HuH-7.5 (cell line): ENCODE data around the gene MAN1A2.
"Not testable (repeated sequence)": the region's sequence is repeated elsewhere in the genome, so short reads cannot be mapped to it uniquely, and the experiment has no call there.

Experiments used
- DNase-seq: peaks from one replicate; pipeline ENCODE4 v3.0.0; 2011; ENCODE audit warnings: low spot score

MAN1A2 gene

DNA sequence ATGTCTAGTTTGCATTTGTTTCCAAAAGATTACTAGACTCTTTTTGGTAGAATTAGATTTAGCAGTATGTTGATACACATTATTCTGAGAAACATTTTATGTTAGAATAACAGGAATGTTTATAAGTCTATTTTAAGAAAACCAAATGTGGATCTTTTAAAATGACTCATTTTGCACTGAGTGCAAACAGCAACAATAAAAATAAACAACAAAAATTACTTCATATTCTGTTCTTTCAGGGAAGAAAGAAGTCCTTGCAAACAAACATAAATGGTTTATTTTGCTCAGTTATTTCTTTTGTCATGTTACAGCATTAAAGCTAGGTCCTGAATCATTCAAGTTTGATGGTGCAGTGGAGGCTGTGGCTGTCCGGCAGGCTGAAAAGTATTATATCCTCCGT is 131.8 kb downstream of the MAN1A2 start:
- DNase-seq = no peak

DNA sequence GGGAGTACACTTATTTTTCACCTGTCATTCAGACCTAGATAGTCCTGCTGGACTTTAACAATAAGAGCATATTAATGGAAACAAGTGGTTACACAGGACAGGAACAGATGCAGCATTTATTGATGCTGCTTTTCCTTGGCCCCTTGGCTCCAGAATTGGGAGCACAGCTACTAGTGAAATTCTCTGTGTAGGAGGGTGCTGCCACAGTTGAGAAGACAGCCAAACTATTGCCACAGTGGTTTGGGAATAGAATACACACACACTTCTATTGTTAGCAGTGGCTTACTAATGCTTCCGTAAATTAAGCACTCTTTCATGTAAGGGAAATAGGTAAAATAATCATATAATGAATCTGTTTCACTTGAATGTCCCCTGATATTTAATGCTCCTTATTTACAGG is 133.3 kb downstream of the MAN1A2 start:
- DNase-seq = no peak

DNA sequence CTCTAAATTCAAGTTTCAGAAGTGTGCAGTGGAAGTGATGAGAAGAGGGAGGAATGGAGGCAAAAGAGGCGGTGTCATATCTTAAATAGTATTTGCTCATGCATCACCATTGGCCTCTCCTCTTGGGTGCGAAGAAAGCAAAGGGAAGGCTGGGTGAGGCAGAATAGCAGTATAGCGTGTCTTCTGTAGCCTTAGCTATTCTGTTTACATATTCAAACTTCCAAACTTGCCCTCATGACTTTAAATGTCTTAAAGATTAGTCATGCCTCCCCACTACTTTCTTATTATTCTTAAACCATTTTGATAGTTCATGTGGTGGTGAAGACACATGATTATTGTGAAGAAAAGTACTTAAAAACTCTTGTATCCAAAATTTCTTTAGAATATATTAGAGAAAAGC is 134.0 kb downstream of the MAN1A2 start:
- DNase-seq = no peak

DNA sequence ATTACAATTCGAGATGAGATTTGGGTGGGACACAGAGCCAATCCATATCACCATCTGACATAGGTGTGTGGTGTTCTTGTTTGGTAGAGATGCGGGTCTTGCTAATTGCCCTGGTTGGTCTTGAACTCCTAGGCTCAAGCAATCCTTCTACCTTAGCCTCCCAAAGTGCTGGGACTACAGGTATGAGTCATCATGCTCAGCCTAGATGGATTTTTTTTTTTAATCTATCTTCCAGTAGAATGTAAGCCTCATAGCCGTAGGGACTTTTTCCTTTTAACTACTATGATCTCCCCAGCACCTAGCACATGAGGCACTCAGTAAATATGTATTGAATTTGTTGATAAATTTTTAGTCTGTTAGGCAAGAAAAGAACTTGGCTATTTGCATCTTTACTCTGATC is 144.0 kb downstream of the MAN1A2 start:
- no peak for DNase-seq

DNA sequence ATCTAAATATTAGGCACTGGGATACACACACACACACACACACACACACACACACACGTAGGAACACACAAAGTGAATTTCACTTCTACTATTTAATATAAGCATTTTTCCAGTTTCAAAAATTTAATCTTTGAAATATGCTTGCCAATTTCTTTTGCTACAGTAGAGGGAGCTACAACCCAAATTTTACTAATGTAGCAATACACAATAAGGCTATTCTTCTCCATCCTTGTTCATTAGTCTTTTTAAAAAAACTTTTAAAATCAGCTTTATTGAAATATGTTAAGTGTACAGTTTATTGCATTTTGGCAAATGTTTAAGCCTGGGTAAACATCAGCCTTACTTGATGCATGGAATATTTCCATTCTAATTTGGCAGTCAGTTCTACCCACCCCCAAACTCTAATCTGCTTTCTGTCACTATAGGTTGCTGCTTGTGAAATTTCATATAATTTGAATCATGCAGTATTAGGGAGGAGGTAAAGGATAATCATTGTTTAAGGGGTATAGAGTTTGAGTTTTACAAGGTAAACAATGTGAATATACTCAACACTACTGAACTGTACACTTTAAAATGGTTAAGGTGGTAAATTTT is 145.6 kb downstream of the MAN1A2 start:
- no peak for DNase-seq

DNA sequence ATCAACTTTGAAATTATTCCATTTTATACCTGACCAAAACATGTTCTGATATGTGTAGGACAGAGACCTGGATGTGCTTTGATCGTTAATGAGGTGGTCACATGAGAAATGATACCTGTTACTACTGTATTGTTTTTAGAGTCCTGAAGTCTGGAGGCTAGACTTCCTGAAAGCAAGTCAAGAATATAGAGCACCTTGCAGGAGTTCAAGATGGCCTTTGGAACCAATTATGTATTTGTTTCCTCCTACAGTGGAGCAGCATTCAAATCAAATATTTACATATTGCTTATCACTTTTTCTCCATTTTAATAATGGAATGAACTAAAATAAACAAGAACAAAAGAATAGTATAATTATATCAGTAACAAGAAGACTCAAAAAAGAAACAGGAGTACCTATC is 155.9 kb downstream of the MAN1A2 start:
- DNase-seq = no peak

DNA sequence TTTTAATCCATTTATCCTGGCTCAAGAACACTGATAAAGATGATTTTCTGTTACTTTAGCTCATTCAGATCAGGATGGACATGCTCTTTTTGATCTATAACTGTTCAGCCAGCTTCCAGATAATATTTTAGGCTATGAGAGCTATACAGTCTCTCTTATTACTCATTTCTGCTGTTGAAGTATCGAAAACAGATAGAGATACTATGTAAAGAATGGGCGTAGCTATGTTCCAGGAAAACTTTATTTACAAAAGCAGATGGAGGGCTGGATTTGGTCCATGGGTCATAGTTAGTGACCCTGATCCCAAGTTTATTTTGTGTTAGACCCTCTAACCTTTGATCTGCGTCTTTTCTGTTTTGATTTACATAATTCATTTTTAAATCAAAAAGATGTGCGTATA is 159.8 kb downstream of the MAN1A2 start:
- DNase-seq = no peak

DNA sequence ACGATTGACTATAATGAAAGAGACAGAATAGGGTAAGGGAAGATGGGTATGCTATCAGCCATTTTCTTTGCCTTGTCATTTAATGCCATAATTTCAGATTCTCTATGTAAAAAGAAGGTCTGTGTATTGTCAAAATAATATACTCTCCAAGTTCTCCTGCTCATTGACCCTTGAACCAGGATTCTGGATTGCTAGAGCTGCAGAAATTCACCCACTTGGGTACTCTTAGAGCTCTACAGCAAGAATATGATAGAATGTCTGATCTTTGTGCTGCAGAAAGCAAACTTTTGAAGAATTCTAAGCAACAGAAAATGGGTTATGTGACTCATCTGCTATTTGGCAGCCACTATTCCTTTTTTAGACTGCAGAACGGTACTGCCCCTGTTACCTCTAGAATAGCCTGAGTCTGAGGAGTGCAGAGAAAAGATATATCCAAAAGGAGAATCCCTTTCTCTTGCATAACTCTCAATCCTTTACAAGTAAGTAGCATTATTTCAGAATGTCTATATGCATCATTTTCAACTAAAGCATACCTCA is 160.4 kb downstream of the MAN1A2 start:
- no peak for DNase-seq

DNA sequence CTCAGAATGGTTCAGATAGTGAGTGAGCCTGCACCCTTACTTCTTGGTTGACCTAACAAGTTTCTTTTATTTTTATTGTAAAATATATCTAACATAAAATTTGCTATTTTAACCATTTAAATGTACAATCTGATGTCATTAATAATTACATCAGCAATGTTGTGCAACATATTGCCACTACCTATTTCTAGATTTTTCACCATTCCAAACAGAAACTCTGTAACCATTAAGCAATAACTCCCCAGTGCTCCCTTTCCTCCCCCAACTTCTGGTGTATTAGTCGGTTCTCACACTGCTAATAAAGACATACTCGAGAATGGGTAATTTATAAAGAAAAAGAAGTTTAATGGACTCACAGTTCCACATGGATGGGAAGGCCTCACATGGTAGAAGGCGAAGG is 162.4 kb downstream of the MAN1A2 start:
- no peak for DNase-seq

DNA sequence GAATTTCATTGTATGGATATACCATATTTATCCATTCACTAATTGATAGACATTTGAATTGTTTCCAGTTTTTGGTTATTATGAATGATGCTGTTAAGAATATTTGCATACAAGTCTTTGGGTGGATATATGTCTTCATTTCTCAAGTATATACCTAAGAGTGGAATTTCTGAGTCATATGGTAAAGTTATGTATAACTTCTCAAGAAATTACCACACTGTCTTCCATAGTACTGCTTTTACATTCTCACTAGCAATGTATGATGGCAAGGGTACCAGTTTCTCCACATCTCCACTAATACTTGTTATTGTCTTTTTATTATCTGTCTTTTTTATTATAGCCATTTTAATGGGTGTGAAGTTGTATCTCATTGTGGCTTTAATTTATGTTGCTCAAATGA is 164.0 kb downstream of the MAN1A2 start:
- DNase-seq = no peak

DNA sequence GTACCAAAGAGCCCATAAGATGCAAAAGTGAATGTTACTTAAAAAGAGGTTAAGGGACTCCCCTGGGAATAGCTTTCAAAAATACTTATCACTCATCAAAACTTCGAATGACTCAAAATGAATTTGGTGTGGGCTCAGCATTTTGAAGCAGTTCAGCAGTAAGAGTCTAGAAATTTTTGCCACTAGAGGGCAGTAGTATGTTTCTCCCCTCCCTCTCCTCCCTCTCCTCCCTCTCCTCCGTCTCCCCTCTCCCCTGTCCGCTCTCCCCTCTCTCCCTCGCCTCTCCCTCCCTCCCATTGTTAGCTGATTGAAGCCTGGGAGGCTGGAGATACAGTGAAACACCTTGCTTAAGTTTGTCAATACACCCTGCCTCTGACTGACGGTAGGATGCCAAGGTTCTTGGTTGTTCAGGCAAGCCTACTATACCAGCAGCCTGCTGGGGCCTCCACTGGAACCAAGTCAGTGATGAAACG is 167.8 kb downstream of the MAN1A2 start:
- peak; percentile 12 for DNase-seq

DNA sequence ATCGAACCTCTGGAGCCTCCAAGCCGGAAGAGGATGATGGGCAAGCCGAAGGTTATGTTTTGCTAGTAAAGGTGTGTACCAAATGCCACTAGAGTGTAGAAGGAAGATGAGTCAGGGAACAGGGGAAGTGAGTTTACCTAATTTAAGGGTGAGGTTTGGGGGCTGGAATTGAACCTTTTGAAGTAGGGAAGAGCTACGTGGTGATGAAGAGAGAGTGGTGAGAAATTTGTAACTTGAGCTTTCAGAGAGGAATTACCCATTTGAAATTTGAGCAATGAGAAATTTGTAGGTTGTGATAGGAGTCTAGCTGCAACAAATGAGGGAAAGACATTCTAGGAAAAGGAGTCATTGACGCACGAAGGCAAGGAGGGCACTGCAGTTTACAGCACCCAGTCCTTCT is 168.6 kb downstream of the MAN1A2 start:
- DNase-seq = no peak

DNA sequence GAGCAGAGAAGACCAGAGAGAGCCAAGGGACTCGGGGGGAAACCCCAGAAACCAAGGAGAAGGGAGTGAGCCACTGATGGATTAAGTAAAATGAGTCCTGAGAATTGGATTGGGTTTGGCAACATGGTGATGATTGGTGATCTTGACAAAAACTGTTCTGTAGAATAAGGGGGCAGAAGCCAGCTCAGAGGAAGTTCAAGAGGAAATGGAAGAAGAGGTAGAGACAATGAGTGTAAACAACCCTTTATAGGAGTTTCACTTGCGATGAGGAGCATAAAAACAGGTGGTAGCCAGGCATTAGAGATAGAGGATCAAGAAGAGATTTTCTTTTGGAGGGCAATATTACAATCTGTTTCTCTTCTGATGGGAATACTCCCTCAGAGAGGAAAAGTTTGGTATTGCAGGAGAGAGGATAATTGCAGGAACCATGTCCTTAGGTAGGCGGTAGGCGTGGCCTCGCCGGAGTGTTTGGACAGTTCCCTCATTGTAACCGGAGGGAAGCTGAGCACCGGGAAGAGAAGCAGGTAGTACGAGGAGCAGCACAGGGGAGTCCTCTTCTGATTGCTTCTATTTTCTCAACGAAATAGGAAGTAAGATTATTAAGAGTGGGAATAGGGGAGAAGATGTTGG is 170.2 kb downstream of the MAN1A2 start:
- peak; percentile 22 for DNase-seq

DNA sequence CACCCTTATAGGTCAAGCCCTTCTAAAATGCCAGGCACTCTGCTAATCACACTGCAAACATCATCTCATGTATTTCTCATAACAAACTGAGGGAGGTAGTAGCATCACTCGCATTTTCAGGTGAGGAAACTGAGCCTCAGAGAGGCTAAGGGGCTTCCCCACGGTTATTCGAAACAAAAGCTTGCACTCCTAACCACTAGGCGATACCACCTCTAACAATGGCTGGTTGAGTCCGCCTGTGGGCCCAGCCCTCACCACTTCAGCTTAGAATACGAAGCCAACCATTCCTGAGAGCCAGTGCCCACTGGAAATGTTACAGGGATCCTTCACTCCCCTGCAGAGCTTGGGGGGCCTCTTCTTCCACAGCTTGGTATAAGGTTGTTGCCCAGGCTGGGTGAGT is 173.3 kb downstream of the MAN1A2 start:
- no peak for DNase-seq

DNA sequence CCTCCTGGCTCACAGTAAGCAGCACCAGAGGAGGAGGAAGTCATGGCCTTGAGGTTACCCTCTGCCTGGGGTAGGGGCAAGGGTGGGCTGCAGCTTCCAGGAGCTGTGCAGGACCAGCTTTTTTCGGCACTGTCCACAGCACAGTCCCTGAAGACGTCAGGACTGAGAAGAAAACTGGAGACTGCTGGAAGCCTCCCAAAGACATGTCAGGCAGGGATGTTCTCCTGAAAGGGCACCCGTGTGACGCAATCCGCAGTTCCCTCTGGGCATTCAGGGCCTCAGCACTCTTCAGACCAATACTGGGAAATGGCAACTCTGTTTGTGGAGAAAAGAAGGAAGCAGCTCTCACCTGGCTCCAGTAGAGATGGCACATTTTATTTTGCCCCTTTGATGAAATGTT is 173.8 kb downstream of the MAN1A2 start:
- DNase-seq = no peak

DNA sequence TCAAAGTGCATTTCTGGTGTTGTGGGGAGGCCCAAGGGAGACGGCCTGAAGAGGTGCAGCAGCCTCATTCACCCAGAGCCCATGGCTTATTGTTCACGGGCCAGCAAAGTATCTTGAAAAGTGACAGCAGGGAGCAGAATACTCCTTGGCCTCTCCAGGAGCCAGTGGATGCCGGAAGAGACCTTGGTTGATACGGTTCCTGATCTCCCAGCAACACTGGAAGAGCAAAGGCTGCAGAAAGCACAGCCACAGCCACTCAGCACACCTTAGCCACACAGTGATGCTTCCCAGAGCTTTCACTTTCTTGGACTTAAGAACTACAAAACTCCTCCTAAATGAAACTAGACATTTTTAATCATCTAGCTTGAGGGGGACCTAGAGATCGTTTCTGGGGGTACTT is 174.3 kb downstream of the MAN1A2 start:
- no peak for DNase-seq

DNA sequence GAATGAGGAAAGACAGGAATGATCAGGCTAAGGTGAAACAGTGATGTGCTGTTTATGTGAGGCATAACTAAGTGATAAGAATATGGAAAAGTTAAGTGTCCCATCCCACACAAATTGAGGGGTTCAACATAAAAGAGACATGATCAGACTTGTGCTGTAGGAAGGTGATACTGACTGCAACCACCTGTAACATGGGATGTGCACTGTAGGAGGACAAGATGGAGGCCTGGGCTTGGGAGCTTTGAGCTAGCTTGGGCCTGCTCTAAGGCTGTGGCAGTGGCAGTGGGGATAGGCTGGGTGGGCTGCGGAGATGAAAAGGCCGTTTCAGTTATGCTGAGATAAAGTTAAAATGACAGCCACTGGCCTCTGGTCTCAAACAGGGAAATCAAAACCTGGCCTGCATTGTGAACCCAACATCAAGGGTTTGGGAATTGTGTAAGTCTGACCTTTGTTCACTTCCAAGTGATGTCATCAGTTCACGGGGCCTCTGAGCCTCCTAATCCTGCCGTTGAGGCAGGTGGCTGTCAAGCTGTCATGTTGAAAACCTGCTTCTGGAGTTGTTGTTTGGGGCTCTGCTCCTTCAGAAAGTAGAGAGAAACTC is 177.4 kb downstream of the MAN1A2 start:
- no peak for DNase-seq

DNA sequence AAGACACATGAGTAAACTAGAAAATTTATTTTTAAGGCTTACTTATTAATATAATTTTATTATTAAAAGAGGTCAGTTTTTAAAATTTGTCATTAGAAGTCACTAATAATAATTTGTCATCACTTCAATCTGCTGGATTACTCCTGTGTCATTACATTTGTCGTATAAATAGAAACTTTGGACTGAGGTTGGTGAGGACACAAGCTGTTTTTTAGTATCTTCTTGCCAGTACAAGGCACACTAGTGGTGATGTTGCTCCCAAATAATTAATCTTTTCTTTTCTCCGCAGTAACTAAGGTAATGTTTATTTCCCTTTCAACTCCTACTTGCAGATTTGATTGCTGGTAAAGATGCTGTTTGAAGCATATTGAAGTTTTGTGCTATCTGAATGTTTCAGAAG is 179.2 kb downstream of the MAN1A2 start:
- DNase-seq = no peak

DNA sequence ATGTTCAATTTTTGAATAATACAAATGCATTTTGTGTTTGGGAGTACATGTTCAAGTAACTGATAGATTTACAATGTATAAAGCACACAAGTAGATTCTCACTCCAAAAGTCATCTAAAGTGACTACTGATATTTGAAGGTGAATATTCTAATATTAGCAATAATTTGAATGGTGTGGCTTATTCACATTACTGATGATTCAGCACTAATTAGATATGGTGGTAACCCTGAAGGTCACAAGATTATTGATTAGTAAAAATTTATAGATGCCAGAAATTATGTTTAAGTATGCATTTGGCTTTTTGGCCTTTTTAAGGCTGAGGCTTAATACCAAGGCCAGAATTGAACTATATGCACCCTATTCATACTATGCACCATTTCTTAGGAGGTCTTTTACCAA is 186.2 kb downstream of the MAN1A2 start:
- no peak for DNase-seq

DNA sequence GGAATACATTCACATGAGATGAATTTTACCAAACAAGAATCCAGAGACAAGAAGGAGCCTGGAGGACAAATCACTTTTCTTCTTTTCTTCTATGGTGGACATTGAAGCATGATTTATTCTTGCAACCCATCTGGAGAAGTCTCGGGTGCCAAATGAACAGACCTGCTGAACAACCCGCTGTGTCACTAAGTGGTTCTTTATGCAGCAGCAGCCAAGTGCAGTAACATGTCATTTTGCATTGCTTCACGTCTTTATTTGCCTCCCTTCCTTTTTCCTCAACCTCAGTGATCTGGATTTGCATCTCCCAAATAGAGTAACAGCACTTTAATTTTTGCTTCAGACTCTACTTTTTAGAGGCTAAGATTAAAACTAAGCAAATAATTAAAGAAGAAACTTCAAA is 188.6 kb downstream of the MAN1A2 start:
- no peak for DNase-seq

DNA sequence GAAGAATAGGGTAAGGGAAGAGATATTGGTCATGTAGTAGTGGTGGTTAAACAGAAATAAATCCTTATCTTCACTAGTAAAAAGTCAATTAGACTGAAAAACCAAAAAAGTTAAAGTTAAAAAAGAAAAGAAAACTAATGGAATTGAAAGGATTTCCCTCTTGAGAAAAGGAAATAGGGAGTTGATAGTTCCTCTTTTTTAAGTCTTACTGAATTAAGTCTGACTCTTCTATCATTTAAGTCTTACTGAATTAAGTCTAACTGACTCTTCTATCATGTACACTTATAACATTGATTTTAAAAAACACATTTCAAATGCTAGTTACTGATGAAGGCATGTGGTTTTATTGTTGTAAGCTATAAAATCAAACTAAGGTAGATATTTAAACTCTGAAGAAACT is 189.1 kb downstream of the MAN1A2 start:
- DNase-seq = no peak

DNA sequence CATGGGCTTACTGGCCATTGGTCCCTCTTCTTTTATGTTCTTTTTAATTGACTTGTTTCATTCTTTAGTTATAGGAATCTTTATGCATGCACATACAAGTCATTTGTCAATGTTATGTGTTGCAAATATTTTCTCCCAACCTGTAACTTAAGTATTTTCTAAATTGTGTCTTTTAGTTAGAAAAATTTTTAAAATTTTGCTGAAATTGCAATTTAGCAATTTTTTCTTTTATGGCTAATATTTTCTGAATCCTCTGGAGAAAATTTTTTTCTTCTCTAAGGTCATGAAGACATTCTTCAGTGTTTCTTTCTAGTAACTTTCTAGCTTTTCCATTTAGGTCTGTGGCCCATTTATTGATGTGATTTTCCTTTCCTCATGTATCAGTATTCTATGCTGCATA is 189.7 kb downstream of the MAN1A2 start:
- DNase-seq = no peak

DNA sequence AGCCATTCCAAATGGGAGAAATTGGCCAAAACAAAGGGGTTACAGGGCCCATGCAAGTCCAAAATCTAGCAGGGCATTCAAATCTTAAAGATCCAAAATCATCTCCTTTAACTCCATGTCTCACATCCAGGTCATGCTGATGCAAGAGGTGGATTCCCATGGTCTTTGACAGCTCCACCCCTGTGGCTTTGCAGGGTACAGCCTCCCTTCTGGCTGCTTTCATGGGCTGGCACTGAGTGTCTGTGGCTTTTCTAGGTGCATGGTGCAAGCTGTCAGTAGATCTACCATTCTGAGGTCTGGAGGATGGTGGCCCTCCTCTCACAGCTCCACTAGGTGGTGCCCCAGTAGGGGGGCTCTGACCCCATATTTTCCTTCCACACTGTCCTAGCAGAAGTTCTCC is 191.2 kb downstream of the MAN1A2 start:
- not testable (repeated sequence) for DNase-seq

DNA sequence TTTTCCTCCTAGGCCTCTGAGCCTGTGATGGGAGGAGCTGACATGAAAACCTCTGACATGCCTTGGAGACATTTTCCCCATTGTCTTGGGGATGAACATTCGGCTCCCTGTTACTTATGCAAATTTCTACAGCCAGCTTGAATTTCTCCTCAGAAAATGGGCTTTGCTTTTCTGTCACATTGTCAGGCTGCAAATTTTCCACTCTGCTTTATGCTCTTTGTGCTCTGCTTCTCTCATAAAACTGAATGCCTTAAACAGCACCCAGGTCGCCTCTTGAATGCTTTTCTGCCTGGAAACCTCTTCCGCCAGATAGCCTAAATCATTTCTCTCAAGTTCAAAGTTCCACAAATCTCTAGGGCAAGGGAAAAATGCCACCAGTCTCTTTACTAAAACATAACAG is 191.9 kb downstream of the MAN1A2 start:
- no peak for DNase-seq
